GM19455 (cell line): ENCODE data around the gene EFCAB12.
A peak's percentile ranks its signal among the peaks of the same experiment; 100 is the strongest.
"Not testable (repeated sequence)": the region's sequence is repeated elsewhere in the genome, so short reads cannot be mapped to it uniquely, and the experiment has no call there.

ENCODE experiments used
- ATAC-seq: cut with Tn5 transposase; IDR thresholded peaks from one replicate; pipeline ENCODE4 v1.9.1; 2021; ENCODE audit not compliant: unreplicated experiment

EFCAB12 gene

GRCh38 chr3:129399145-129399894 is 29.1 kb downstream of the EFCAB12 start:
- peak; percentile 83 for ATAC-seq

DNA sequence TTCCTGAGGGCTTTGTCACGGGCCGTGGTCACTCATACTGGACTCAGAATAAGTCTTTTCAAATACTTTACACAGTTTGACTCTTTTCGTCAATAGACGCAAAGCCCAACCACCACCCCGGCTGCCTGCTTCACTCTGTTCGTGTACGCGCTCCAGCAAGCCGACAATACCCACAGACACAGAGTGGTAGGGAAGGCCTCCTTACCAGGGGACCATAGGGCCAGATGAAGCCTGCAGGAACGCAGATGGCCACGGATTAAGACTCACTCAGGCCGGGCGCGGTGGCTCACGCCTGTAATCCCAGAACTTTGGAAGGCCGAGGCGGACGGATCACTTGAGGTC is 29.7 kb downstream of the EFCAB12 start:
- ATAC-seq = no peak

DNA sequence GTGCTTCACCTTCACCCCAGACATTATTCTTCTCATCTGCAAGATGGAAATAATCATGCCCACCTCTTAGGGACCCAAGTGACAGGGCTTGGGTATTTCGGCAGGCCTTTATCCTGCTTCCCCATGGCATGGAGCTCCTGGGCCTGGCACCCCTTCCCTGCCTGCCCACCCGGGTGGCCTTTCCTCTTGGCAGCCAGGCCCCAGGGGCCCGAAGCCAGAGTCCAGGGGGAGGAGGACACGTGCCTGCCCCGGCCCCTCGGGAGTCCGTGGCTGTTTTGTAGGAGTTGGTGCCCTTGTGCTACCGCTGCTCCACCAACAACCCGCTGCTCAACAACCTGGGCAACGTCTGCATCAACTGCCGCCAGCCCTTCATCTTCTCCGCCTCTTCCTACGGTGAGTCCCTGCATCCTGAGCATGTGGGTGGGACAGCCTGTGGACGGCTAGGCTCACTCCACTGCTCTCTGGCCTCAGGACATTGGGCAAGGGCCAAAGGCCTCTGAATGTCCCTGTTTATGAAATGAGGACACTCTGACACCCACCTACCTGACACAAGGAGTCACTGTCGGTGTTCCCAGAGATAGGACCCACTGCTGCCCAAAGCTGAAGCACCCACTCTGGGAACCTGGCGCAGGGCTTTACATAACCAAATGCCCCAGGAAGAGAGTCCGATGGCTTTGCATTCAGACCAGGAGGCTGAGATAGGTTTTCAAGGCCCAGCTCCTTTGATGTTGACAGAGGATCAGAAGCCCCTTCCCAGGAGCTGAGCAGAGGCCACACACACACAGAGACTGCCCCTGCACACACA is 34.5 kb downstream of the EFCAB12 start:
- not testable (repeated sequence) for ATAC-seq

- ATAC-seq = no peak
These were observed 35.2 kb downstream of the EFCAB12 start for GRCh38 chr3:129393271-129393670.

DNA sequence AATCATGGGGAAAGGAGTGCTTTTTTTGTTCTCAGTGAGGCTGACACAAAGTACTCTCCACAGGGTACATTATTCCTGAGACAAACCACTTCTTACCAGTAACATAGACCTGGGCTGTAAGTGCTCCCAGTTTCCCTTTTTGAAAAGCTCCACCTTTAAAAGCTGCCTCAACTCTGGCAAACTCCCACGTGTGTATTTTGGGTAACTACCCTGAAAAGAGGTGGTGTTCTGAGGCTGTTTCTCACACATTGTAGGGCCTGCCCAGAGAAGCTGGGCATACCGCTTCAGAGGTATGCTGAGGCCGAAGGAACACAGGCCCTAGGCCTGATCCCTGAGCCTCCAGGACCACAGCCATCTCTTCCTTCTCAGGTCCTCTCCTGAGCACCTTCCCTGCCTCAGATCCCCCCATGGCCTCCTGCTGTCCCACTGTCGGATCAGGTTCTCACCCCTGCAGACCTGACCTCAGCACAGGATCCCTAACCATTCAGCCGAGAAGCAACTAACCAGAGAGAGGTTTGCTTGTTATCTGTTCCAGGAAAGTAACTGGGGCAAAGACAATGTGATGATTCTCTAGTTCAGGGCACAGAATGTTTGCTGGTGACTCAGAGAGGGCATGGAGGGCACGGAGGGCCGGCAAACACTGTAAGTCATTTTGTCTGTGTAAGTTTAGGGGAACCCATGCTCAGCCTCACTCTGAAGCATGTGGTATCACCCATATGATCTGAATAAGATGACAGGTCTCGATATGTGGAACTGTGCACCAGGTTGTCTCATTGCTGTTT is 36.1 kb downstream of the EFCAB12 start:
- ATAC-seq = not testable (repeated sequence)

GRCh38 chr3:129391583-129391982 is 36.9 kb downstream of the EFCAB12 start:
- not testable (repeated sequence) for ATAC-seq

DNA sequence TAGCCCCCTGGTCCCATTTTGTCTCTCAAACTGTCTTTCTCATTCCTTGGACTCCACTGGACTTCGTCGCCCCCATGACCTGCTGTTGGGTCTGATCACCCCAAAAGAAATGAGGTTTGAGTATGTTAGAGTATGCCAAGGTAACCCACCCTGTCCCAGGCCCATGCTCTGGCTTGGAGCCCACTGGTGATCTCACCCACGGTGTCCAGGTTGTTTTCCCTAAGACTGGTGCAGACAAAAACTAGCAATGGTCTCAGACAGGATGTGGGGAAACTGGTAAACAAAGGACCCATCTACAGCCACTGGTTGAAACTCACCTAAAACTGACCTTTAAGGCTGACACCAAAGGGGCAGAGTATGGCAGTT is 38.9 kb downstream of the EFCAB12 start:
- ATAC-seq = no peak

GRCh38 chr3:129388791-129389571 is 39.5 kb downstream of the EFCAB12 start:
- ATAC-seq = not testable (repeated sequence)

DNA sequence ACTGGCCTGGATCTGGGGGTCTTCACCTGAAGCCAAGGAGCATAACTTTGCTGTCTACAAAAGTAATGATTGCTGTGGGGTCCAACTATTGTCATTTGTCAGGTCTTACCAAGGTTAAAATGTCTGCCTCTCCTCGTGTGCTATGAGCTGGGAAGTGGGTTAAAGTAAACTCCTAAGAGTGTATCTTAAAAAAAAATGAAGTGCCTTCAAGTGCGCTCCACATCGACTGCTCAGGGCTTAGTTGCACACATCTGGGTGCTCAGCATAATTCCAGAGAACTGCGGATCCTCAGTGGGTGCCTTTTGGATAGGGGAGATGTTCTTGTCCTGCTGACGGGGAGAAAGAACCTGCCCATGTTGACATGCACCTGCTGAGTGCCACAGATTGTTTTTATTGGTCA is 40.9 kb downstream of the EFCAB12 start:
- no peak for ATAC-seq

- no peak for ATAC-seq
These were observed 41.5 kb downstream of the EFCAB12 start for GRCh38 chr3:129386984-129387383.

DNA sequence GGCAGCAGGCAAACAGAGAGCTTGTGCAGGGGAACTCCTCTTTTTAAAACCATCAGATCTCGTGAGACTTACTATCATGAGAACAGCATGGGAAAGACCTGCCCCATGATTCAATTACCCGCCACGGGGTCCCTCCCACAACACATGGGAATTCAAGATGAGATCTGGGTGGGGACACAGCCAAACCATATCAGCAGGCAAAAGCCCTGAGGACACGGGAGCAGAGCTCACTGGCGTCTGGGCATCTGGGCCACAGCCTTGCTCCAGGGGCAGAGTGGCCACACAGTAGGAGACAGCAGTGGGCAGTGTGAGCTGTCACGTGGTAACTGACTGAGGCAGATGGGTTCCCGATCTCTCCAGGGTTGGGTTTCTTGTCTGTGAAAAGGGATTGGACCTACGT is 42.9 kb downstream of the EFCAB12 start:
- ATAC-seq = not testable (repeated sequence)

DNA sequence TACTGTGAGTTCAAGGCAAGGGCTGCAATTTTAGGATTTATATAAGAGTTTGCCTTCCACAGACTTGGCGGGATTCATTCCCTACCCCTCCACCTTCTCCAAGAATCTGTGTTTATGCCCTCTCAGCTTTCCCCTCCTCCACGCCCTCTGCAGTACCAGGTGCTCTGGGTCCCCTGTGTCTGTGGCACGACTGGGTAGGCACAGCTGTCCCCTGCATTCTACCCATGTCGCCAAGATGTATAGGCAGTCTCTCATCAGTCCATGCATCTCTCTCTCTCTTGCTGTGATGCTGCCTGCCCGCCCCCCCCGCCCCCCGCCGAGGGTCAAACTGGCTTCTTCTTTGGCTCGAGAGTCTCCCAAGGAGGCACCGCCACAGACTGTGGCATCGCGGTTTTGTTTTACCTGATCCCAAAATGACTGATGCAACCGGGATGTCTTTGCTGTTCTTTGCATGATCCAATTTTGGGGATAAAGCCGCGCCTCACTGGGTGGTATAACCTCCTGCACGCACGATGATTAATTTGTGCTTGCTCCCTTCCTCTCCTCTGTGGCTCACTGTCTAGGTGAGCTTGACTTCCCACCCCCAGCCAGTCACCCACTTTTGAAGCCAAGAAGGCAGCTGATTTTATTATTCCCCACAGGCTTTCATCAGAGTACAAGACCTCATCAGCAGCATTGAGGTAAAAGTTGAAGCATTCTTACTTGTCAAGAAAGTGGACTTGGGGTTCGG is 43.7 kb downstream of the EFCAB12 start:
- ATAC-seq = no peak

- ATAC-seq = not testable (repeated sequence)
These were observed 44.3 kb downstream of the EFCAB12 start for GRCh38 chr3:129384103-129384502.

DNA sequence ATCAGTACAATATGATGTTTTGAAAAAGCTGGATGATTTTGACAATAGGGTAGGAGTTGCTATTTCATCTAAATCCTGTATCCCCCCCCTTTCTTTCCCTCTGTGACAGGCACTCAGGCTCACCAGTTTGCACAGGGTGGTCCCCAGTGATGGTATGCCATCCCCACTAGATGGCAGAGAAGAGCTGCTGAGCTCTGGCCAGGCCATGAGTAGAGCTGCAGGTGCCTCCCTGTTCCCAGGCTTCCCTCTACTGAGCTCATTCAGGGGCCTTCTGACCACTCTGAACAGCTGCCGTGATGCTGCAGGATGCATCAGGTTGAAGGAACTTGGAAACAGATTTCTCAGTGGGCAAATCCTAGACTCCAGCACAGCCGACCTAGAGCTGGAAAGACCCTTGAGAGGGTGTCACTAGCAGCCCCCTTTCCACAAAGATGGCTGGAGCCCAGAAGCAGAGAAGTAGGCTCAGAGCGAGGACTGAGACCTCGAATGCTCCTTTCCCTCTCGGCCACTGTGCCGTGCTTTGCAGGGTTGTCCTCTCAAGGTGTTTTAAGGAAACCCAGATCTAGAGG is 45.1 kb downstream of the EFCAB12 start:
- no peak for ATAC-seq

GRCh38 chr3:129382366-129382765 is 46.1 kb downstream of the EFCAB12 start:
- no peak for ATAC-seq

DNA sequence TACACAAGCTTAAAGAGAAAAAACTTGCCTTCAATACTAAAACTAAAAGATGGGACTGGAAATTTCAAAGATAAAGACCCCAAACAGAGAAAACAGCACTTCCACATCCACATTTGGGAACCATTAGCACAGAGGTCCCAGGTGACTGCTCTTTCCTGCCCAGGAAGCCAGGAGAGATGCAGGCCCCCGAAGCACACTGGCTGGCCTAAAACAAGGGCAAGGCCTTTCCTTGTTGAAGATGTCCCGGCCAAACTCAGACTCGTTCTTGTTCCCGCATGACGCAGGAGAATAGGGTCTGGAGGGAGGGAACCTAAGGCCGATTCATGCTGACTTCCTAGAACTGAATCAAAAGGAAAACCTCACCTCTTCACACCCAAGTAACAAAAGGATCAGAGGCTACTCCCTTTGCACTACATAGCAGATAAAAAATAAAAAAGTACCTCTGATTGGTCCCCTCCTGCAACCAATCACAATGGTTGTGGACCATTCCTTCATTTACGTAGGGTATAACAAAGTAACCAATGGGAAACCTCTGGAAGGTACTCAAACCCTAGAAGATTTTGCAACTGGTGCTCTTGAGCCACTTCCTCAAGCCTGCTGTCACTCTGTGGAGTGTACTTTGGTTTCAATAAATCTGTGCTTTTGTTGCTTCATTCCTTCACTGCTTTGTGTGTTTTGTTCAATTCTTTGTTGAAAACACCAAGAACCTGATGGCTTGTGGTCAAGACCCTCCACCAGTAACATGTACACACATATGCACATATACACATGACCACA is 48.7 kb downstream of the EFCAB12 start:
- ATAC-seq = no peak

DNA sequence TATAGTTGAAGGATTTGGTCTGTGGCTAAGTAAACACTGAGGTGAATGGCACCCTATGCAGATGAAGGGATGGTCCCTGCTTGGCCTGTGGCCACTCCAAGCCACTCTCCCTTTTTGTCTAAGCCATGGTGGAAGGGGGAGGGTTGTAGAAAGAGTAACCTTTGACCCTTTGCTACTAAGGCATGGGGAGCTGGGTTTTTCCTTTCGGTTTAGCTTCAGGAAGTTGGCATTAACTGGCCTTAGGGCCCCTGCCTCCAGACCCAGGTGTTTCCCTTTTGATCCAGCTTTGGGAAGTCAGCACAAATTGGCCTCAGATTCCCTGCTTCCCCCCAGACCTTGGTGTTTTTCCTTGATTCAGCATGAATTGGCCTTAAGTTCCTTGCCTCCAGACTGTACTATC is 49.5 kb downstream of the EFCAB12 start:
- no peak for ATAC-seq

GRCh38 chr3:129377615-129378014 is 50.8 kb downstream of the EFCAB12 start:
- ATAC-seq = no peak

DNA sequence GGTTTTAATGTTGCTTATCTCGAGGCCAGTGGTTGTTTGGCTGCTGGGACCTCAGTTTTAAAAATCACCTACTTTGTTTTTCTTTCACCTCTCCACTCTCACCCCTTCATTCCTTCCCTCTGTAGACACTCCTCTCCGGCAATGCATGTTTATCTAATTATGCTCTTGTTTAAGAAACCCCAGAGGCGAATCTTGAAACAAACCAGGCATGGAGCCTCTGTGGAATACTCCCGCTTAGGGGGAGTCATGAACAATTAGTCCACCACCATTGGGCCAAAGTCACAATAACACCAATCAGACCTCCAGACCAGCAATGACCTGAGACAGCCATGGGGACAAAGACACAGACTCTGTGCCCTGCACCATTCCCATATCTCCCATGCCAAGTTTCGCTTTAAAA is 53.3 kb downstream of the EFCAB12 start:
- ATAC-seq = no peak
